LNCAP (cell line): ENCODE measurements around the gene PRDX4.
A peak's percentile ranks its signal among the peaks of the same experiment; 100 is the strongest.

ENCODE experiments used
- TF ChIP-seq, protein P1 (sequence below): fragments of 450-650 bp; IDR thresholded peaks from 2 replicates; pipeline ENCODE4 v1.5.1; 2017; ENCODE audit warnings: mild to moderate bottlenecking

The PRDX4 gene

DNA sequence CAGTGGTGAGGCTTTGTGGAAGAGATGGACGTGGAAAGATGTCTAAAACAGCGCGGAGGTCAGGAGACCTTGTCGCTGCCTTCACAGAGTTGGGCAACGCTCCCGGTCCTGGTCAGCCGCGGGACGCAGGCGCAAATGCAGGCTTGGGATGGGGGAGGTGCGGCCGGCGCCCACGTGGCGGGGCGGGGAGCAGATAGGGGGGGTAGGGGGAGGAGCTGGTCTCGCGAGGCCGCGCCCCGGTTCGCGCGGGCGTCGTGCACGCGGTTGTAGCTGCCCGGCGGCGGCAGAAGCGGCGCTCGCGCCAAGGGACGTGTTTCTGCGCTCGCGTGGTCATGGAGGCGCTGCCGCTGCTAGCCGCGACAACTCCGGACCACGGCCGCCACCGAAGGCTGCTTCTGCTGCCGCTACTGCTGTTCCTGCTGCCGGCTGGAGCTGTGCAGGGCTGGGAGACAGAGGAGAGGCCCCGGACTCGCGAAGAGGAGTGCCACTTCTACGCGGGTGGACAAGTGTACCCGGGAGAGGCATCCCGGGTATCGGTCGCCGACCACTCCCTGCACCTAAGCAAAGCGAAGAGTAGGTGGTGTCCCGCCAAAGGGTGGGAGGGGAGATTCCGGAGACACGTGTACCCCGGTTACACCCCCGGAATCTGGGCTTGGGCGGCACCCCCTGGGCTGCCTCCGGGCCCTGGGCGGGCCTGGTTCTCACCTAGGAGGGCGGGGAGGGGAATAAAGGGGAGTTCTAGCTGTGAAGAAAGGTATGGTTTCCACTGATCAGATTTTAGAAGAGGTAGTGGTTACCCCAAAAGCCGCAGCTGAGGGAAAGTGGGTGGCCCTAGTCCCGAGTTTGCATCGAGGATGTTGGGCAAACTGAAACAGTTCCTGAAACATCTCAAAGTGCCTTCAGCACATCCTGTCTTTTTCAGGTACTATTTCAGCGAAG lies at the start of gene PRDX4:
Gene PRDX4, plus strand, starts transcription at position 255 of the 939 bp plus-strand sequence. Its CDS starts 78 bp downstream, at position 333.
- TF ChIP-seq, protein P1, sequence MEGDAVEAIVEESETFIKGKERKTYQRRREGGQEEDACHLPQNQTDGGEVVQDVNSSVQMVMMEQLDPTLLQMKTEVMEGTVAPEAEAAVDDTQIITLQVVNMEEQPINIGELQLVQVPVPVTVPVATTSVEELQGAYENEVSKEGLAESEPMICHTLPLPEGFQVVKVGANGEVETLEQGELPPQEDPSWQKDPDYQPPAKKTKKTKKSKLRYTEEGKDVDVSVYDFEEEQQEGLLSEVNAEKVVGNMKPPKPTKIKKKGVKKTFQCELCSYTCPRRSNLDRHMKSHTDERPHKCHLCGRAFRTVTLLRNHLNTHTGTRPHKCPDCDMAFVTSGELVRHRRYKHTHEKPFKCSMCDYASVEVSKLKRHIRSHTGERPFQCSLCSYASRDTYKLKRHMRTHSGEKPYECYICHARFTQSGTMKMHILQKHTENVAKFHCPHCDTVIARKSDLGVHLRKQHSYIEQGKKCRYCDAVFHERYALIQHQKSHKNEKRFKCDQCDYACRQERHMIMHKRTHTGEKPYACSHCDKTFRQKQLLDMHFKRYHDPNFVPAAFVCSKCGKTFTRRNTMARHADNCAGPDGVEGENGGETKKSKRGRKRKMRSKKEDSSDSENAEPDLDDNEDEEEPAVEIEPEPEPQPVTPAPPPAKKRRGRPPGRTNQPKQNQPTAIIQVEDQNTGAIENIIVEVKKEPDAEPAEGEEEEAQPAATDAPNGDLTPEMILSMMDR = no peak

DNA sequence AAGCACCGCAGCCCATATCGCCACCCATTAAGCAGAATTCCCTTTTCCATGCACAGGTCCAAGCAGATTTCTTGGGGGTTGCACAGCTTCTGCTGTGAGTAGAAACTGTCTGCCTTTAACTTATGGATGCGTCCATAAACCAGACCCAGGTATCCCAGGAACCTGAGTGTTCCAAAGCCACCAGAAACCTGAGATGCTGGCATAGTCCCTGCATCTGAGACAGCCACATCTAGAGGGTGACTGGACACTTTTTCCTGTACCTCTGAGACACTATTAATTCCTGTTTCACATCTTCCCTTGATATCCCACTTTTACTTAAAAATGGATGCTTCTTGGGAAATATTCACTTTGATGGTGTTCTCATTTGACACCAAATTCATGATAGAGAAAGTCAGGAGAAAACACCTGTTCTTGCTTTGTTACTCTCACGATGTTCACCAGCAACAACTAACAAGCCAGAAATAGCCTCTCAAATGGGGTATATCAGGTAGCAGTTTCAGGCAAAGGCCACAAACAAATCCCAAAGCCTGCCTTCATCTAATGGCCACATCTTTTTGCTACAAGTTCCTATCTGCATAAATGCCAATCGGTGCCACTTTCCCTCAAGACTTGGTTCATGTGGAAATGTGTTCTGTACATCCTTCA lies 45.5 kb upstream of the PRDX4 start:
- TF ChIP-seq, protein P1 = no peak

DNA sequence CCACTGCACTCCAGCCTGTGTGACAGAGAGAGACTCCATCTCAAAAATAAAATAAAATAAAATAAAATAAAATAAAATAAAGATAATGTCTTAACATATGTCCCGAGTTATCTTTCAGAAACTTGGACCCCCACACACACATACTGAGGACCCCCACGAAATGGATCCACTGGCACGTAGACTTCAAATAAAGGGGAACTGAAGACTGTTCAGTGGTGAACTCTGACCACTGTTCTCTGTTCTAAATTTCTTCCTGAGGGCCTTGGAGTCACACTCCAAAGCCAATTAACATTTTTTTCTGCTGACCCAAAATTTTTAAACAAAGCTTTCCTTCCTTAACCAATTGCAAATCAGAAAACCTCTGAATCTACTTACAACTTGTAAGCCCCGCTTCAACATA lies 43.5 kb upstream of the PRDX4 start:
- TF ChIP-seq, protein P1 = no peak

DNA sequence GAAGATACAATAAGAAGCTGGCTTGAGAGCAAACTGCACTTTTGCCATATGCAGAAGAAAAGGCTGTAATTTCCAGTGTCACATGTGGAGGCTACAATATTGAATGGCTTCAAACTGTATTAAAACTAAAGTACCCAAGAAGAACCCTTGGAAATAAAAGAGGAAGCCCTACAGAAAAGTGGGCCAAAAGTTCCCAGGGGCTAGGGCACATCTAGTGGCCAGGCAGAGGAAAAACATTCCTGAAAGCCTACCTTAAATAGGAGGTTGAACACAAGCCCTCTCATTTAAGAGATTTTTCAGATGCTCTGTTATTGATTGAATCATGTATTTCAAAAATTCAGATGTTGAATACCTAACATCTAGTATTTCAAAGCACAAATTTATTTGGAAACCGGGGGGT lies 40.6 kb upstream of the PRDX4 start:
- TF ChIP-seq, protein P1 = no peak

DNA sequence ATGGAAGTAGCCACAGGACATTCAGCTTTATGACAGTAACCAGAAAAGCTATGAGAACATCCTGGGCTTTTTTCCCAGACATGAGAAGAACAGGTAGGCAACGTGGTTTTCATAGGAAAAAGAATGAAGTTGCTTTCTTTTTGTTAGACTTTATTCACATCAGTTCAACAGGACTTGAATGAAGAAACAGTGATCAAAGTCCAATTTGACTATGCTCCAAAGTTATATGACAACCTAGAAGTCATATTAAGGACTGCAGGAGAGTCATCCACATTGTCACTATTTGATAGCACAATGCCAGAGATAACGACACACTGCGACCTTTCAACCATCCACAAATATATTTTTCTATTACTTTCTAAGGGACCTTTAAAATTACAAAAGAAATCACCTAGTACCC lies 39.2 kb upstream of the PRDX4 start:
- TF ChIP-seq, protein P1 = no peak

DNA sequence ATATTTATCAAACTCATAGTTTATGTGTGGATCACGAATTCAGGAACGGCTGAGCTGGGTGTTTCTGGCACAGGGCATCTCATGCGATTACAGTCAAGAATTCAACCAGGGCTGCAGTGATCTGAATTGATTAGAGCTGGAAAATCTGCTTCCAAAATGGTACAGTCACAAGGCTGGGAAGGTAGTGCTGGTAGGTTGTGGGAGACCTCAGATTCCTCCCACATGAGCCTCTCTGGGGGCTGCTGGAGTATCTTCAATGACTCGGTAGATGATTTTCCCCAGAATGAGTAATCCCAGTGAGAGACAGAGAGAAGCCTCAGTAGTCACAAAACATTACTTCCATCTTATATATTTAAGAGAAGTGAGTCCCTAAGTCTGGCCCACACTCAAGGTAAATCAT lies 36.2 kb upstream of the PRDX4 start:
- TF ChIP-seq, protein P1 = no peak

DNA sequence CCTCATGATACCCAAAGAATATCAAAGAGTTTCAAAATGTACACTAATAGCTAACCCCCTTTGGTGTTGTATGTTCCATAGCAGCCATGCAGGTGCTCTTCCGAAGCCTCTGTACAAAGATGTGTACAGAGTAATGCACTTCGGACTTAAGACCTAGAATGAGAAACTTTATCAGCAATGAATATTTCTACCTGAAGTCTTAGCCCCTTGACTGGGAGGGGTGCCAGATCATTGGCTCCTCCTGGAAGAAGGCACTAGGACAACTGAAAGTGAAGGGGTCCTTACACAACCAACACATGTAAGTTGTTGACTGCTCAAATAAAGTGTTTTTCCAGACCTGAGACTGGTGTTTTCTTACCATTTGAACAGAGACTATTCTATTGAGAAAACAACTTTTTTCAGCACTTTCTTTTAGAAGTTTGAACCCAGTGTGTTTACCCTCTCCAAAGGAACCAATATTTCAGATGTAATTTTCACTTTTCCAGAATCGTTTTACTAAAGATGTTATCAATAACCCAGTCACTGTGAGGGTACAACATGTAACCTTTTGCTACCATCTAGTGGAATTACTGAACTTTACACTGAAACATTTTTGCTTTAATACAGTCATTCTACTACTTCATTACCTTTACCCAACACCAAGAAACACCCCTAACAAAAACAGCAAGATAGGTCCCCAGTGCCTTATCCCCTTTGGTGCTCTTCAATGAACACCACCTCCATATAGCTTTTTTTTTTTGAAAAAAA lies 33.3 kb upstream of the PRDX4 start:
- TF ChIP-seq, protein P1 = peak; percentile 25; the same call in 1 of the 2 replicates
